Hematopoietic multipotent progenitor cell treated with erythropoietin and hydrocortisone succinate and interleukin-3 and kit ligand, for 4 days (in vitro differentiated cells): ENCODE results near the gene DLX4.

Source experiments
- DNase-seq: peaks from one replicate; pipeline ENCODE4 v3.0.0-alpha.2; 2015

The DLX4 gene

DNA sequence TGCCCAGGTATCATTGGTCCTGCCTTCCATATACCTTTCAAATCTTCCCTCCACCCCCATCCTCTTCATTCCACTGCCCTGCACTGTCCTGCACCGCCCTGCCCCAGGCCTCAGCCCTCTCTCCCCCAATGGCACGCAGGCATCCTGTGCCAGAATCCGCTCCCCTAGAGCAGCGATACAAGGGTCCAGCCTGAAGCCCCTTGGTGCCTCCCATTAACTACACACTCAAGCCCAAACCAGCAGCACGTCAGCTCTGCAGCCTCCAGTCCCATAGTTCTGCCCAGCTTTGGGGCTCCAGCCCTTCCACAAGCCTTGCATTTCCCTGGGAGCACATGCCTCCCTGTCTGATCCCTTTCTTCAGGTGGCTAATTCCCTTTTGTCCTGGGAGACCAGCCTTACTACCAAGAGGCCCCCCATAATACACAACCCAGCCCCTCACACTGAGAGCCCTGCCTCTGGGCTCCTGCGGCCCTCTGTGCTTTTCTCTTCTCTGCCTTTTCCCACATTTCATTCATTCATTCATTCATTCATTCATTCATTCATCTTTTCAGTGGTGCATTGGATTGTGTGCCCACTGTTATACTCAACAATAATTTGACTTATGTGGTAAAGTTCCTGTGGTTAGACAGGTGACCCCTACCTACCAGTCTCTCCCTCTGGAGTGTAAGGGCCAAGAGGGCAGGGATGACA, 52.8 kb downstream of the DLX4 start:
- no peak for DNase-seq

DNA sequence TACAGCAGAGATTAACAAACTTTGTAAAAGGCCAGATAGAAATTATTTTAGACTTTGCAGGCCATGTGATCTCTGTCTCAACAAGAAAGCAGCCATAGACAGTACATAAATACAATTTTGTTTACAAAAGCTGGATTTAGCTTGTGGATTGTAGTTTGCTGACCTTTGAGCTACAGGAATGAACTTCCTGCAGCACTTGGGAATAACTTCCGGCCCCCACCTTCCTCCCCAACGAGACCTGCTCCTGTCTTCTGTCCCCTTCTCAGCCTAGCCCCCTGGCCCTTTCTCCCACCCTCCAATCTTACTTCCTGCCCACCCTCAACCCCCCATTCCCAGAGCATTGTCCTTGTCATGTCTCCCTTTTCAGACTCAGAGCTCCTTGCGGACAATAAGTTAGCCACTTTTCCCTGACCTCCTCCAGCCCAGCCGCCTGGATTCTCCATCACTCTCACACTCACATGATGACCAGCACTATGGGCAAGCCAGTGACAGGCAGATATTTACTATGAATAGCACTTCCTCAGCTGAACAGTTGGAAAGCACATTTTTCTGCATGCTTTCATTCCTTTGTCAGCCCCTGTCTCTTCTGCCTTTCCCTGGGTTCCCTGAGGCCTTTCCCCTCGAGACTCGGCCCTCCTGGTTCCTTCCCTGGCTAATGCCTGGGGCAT, 53.6 kb downstream of the DLX4 start:
- DNase-seq: no peak

DNA sequence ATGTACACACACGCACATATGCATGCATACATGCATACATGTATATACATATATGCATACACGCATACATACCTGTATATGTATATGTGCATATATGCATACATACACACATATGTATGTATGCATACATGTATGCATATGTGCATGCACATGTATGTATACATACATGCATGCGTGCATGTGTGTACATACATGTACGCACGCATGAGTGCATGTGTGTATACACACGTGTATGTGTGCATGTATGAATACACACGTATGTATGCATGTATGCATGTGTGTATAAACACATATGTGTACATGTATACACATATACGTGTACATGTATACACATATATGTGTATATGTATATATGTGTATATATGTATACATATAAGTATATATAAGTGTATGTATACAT, 54.5 kb downstream of the DLX4 start:
- no peak for DNase-seq
